Omental fat pad (tissue), 4 donors: Measurements from ENCODE around the gene IRF8. TPM values are rescaled to one million over a fixed set of nuclear protein-coding genes. Genes with fewer than 3 reads are reported as not detected.

Experiments used
- ATAC-seq: fragments of 150-250 bp; one replicate; pipeline ENCODE4 v1.9.1; 2016; ENCODE audit warnings: mild to moderate bottlenecking, moderate library complexity; ENCODE audit not compliant: low FRiP score
- DNase-seq: peaks from one replicate; pipeline ENCODE4 v3.0.0-alpha.2; 2019; ENCODE audit warnings: low spot score
- CTCF ChIP-seq, 3 donors: fragments of 450-650 bp; IDR thresholded peaks; one replicate each; pipeline ENCODE4 v1.5.1; 2016 to 2017; ENCODE audit warnings: antibody characterized with exemption in 3 of 3, mild to moderate bottlenecking in 3 of 3, moderate library complexity in 2 of 3
- total RNA-seq, 4 donors: library from RNA; depleted of rRNA; stranded (reverse); fragments of >200 nt; gene quantifications; one replicate each; pipeline ENCODE4 v1.1.0, GENCODE V29; 2016

The IRF8 gene
- total RNA-seq, 4 donors from 2014 or later: 32.5 to 134 (median 65.8) TPM

GRCh38 chr16:85878875-85879274 is 20.1 kb upstream of the IRF8 start:
- ATAC-seq: no peak
- TF ChIP-seq CTCF (IDR thresholded peaks at IDR 0.05): no peak
- no peak for DNase-seq

- no peak for ATAC-seq
- TF ChIP-seq CTCF (IDR thresholded peaks at IDR 0.05): no peak
- no peak for DNase-seq
Measured at GRCh38 chr16:85879549-85879948, 19.4 kb upstream of the IRF8 start.

GRCh38 chr16:85879975-85880831 is 18.8 kb upstream of the IRF8 start:
- ATAC-seq: no peak
- TF ChIP-seq CTCF (IDR thresholded peaks at IDR 0.05): no peak
- no peak for DNase-seq

GRCh38 chr16:85880861-85881260 is 18.1 kb upstream of the IRF8 start:
- TF ChIP-seq CTCF (IDR thresholded peaks at IDR 0.05): no peak
- DNase-seq (no peak), ATAC-seq (no peak)

GRCh38 chr16:85881436-85881835 is 17.5 kb upstream of the IRF8 start:
- DNase-seq: no peak
- ATAC-seq: no peak
- TF ChIP-seq CTCF (IDR thresholded peaks at IDR 0.05): no peak

GRCh38 chr16:85882181-85882810 is 16.7 kb upstream of the IRF8 start:
- TF ChIP-seq CTCF (IDR thresholded peaks at IDR 0.05): no peak
- ATAC-seq (no peak), DNase-seq (no peak)

- ATAC-seq (no peak), DNase-seq (no peak)
- no peak for TF ChIP-seq CTCF (IDR thresholded peaks at IDR 0.05)
Measured at GRCh38 chr16:85883813-85884212, 15.1 kb upstream of the IRF8 start.
